GM19043 (cell line): Measurements from ENCODE around the gene NR4A3.
A peak's percentile ranks its signal among the peaks of the same experiment; 100 is the strongest.

Experiments
- ATAC-seq: cut with Tn5 transposase; IDR thresholded peaks from one replicate; pipeline ENCODE4 v1.9.1; 2021; ENCODE audit warnings: low read depth; ENCODE audit not compliant: unreplicated experiment

Gene NR4A3

DNA sequence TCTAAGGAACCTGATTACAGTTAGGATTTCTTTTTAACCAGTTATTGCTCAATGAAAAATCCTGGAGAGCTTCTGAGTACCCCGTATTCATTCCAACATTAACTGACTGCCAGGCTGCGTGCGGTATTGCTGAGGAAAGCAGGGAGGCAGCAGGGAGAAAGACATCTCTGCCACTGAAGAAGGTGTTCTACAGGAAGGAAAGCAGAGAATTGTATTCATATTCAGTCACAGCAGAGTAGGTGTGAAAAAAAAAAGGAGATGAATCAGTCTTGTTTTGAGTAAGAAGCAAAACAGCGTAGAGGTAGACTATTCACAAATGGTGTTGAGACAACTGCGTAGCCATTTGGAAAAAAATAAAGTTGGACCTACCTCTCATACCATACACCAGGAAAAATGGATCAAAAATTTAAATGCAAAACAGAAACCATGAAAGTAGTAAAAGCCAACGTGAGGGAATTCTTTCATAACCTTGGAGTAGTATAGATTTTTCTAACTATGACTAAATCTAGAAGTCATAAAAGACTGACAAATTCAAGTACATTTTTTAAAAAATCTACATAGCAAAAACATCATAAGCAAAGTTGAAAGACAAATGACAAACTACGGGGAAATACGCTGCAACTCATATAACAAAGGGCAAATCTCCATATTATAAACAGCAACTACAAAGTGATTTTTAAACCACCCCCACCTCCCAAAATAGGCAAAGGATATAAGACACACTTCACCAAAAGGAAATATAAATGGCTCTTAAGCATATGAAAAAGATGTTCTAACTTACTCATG lies 9.9 kb upstream of the NR4A3 start:
- ATAC-seq = no peak

DNA sequence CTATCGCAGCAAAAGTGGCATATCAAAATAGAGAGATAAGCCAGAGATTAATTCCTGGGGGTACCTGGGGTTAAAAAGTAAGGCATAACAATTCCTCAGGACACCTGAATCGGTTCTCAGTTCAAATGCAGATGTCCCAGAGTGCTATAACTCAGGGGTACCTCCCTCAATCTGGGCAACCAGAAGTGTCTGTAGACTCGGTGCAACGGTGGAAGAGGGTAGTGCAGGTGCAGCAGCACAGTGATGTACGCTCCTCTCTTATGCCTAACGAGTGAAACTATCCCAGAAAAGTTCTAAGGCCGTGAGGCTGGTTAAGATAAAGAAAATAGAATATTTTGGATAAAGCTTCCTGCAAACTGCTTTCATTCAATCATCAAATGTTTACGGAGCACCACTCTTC lies 7.9 kb upstream of the NR4A3 start:
- no peak for ATAC-seq

DNA sequence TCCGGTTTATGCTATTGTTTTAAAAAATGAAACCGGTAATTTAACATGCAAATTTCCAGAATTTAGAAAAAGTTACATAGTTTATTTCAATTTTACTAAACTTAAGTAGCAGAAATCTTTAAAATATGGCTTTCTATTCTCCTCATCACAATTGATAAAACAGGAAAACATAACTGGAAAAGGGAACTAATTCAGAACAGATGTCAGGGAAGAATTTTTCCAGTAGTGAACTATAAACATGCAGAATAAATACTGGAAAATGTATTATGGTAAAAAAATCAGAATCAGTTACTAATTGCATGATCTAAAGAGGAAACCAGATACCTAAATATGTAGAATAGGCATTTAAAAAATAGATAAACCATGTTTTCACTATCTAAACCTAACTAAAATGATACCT lies 7.3 kb upstream of the NR4A3 start:
- no peak for ATAC-seq

DNA sequence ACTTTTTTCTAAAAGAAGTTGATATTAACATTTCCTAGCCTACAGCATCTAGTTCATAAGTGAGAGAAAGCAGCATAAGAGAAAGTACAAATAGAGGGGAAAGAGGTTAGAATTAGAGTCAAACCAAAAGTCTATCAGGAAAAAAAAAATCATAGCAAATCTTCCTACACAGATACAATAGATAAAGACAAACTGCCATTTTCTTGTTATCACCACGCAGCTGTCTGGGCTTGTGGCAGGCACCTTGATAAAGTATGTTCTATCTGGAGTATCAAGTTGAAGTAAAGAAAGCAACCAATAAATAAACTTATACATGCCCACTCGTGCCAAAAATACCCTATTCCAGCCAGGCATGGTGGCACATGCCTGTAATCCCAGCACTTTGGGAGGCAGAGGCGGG lies 5.3 kb upstream of the NR4A3 start:
- no peak for ATAC-seq

DNA sequence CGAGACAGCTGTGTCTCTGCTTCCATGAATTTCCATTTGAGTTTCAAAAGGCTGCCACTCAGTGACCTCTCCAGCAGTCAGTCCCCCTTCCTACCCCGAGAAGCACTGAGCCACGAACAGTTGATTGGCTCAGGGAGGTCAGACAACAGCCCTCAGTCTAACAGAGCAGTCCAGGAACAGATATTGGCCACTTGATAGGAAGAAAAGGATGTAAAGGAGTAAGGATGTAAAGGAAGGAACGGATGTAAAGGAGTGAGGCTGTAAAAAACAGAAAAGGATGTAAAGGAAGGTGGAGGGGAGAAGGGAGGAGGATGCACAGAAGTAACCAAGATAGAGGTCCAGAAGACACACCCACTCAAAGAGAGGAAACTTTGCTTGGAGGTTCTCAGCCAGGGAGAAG lies 3.2 kb upstream of the NR4A3 start:
- ATAC-seq = no peak

DNA sequence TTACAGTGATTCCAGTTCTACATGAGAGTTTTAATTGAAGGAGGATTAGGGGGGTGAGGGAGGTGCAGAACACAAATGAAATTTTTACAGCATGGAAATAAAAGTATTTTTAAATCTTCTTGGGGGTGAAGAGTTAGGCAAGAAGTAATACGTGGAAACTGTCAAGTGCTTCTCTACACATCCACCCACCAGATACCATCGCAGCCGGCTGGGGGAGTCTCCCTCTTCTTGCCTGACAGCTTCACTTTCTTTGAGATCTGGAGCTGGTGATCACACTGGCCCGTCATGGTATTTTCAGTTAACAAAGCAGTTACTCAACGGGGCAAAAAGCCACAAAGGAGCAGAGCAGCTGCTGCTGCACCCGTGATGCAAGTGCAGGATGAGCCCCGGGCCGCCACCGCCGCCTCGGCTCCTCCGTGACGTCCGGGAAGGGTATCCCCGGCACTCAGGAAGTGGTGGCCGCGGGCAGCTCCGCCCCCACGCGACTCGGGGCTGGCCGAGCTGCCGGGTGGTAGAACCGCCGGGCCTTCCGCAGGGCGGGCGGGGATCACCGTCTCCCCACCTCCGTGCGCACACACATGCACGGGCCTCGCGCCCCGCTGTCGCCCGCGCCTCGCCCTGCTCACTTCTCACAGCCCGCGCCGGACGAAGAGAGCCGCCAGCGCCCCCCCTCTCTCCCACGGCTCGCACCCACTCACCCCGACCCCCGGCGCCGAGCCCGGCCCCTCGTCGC lies 2.4 kb upstream of the NR4A3 start:
- ATAC-seq = peak; percentile 50

DNA sequence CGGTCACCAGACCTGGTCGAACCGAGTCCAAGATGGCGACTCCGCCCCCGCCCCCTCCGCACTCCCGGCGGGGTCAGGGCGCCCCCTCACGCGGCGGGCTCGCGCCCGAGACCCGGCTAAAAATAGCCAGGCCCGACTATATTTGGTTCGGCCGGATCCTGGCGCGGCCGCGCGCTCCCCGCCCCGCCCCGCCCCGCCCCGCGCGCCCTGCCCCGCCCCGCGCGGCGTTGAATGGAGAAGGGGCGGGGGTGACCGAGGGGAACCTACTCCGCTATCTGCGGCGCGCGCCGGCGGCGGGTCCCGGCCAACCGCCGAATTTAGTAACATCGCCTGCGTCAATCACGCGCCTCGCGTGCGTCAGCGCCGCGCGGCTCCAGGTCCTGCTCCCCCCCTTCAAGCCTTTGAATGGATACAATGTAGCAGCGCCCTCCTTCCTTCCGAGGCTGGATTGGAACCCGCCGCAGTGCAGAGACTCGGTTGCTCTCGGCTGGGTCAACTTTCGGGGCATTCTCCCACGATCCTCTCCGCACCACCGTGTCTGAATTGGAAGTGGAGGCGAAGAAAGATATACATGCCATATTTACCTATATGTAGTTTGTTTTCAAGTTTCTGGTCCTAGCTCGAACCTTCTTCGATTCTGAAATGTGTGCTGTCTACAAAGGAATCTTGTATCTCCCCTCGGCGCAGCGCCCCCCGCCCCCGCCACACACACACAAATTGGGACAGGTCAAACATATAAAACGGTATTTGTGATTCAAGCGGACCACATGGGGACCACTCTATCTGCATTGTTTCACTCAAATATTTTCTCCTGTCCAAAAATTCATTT lies 1.6 kb upstream of the NR4A3 start:
- peak; percentile 34 for ATAC-seq

DNA sequence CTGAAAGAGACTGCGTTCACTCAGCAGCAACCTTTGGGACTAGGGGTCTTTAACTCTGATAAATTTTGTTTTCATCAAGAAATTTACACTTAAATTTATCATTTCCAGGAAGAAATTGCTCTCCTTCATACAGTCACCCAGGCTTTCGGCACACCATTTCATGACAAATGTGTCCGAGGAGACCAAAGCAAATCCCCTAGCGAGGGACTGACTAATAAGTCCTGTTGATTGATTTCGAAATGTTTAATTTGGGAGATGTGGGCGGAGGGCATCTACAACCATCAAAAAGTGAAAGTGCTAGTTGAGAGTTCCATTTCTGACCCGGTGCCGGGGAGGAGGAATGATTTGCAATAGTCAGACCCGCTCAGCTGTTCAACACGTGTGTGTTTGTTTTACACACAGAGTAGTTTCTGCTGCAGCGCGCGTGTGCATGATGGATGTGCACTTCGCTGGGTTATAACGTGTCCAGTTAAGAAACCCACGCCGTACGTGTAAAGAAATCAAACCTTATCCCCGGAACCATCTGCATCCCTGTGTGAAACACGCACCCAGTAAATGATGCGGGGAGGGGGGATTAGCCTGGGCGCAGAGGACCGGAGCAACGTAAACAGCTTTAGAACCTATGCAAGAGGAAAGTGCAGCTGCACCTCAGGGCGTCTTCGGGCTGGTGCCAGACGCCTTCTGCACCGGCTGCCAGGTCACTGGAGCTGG lies 845 bp upstream of the NR4A3 start:
- ATAC-seq = no peak

DNA sequence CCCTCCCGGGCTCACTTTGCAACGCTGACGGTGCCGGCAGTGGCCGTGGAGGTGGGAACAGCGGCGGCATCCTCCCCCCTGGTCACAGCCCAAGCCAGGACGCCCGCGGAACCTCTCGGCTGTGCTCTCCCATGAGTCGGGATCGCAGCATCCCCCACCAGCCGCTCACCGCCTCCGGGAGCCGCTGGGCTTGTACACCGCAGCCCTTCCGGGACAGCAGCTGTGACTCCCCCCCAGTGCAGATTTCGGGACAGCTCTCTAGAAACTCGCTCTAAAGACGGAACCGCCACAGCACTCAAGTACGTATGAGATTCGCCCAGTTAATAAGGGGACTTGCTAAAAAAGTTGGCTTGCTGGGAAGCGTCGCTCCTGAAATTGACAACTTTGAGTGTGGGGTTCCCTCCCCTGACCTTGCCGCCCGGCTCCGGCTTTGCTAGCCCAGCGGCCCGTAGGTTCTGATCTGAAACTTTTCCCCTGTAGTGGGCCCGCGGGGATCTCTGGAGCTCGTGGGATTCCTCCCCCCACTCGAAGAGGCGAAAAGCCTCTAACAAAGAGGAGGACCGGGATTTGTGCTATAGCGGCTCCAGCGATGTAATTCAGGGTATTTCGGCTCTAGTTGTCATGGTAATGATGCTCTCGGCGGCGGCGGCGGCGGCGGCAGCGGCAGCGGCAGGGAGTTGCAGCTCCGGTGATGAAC lies 572 bp downstream of the NR4A3 start:
- ATAC-seq = no peak

DNA sequence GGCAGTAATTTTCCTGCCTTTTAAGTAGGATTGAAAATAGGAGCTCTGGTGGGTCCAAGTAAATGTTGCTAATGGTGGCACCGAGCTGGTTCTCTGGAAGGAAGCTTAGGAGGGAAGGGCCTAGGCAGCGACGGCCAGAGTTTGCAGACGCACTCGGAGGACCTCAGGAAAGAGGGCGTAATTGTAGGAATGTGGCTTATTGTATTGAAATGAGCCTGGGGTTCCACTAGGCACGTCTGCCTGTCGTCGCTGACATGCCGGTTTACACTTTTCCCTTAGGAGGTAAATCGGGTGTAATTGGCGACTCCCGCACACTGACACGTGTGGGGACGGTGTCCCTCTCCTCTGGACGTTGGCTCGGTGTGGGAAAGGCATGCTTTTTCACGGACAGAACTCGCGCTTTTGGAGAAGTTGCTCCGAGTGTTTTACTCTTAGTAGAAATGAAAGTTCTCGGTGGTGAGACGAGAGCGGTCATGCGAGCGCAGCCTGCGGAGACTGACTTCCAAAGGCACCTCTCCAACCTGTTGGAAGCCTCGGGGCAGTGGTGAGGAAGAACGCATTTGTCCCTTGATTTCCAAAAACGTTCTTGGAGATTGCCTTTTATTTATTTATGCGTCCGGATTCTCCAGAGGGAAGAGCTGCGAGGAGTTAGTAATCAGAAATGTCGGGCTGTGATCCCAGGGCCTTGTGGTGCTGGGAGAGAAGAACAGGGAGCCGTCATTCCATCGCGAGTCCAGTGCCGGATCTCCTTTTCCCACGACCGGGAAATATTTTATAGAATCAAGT lies 1.3 kb downstream of the NR4A3 start:
- ATAC-seq = no peak

DNA sequence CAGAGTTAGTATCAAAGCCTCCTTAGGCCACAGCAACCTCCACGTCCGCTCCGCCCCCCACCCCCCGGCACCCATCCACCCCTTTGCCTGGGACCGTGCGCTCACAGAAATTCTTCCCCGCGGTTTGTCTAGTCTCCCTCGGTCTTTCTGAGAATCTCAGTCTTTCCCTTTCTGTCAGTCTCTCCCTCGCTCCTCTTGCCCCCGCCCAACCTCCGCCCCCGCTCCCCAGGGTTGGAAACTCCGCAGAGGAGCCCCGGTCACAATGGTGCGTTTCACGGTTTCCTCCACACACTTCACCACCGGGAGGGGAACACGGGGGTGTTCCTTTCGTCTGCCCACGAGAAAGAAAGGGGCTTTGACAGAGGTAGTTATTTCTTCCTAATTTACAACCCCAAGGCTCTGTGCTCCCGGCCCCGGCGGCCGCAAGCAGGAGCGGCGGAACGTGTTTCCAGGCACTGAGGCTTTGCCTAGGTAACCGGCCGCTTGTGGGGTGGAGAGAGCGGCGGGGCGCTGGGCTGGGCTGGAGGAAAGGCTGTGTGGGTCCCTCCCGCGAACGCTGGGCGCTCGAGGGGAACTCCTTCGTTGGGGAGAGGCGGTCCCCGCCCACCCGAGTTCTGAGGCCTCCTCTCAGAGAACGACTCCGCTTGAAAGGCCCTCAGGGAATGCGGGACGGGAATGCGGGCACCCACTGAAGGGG lies 2.1 kb downstream of the NR4A3 start:
- no peak for ATAC-seq

DNA sequence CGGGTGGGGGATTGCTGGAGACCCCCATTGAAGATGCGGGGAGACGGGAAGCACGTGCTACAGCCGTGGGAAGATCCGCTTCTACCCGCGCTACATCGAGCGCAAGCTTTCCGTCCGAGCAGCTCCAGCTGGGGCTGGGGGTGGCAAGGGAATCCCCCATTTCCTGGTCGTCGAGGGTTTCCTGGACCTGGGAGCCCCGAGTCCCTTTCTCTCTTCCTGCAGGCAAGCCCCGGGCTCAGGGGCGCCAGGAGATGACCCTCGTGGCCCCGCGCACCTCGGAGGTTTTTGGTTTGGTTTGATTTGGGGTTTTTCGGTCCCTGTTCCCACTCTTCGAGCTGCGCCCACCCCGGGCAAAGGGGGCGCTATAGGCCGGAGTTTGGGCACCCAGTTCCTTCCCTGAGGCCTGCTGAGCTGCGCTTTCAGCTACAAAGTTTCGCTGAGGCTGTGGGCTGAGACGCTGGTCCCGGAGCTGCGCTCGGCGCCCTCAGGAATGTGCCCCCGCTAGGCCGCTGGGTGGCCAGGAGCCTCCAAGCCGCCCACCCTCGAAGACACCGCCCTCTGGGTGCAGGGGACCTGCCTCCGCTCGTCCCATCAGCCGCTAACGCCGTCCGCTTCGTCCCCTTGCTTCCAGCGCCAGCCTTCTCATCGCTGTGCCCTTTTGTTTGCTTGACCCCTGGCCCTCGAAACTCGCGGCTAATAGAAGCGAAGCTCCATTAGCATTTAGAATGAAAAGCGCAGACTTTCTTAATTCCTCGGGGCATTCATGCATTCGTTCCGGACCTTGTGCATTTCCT lies 2.9 kb downstream of the NR4A3 start:
- no peak for ATAC-seq

DNA sequence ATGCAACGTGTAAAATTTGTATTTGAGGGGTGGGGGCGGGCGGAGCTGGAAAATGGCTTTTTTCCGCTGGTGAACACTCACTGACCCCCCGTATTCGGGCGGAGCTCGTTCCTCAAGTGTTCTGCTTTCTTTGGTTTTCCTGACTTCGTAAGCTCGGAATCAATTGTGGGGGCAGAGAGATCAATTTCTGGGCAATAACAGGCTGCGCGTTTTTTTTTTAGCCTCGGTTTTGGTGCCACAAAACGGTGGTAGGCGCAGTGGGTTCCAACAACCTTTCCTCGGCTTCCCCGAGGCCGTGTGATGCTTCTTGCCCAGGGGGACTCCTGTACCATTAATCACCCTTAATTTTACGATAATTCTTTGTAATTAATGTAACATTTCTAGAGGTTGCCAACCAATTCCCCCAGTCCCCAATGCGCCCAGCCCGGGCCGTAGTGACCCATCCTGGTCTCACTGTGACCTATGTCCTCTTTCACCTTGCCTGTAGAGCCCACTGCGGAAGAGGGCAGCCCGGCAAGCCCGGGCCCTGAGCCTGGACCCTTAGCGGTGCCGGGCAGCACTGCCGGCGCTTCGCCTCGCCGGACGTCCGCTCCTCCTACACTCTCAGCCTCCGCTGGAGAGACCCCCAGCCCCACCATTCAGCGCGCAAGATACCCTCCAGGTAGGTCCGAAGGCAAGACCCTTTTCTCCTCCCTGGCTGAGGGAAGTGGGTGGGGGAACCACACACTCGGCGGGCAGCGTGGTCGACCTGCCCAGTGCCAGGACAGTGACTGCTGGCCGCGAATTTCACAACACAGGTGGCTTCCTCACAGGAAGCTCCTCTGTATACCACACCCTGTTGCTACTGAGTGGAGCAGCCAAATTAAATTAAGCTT lies 3.7 kb downstream of the NR4A3 start:
- ATAC-seq = no peak

DNA sequence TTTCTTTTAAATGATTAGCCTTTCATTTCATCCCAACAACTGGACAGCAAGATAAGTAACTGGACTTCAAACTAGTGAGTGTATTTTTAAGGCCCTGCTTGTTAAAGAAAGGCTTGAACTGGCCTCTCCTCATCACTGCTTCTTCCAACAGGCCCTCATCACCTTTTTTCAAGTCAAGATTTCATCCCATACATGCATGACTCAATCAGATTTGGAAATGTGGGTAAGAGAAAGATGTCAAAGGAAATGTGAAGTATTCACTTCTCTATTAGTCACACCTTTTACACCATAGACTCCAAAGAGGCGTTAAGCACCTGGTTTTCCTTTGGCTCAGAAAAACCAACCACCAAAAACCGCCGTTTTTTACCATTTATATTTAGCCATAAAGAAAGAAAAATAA lies 4.9 kb downstream of the NR4A3 start:
- no peak for ATAC-seq

DNA sequence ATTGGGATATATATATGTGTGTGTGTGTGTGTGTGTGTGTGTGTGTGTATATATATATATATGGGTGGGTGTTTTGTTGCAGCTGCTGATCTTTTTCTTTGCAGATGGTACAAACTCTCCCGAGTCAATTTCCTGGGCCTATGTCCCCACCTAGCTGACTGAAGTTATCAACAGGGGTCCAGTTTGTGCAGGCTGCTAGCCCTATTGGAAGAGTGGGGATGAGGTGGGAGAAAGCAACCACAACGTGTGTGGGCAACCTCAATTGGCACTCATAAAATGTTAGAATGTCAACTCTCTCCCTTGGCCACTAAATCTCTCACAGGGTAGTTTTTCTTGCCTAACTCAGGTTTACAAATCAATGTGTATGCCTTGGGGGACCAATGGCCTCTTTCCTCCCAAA lies 5.6 kb downstream of the NR4A3 start:
- no peak for ATAC-seq

DNA sequence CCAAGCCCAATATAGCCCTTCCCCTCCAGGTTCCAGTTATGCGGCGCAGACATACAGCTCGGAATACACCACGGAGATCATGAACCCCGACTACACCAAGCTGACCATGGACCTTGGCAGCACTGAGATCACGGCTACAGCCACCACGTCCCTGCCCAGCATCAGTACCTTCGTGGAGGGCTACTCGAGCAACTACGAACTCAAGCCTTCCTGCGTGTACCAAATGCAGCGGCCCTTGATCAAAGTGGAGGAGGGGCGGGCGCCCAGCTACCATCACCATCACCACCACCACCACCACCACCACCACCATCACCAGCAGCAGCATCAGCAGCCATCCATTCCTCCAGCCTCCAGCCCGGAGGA lies 6.3 kb downstream of the NR4A3 start:
- no peak for ATAC-seq
